NCI-H82 treated with DMSO at 0.1 percent for 48 hours (cell line): ENCODE results near the gene CDK4.

ENCODE experiments used
- DNase-seq: peaks from one replicate; lab custom pipeline; 2025; ENCODE audit not compliant: unreplicated experiment; lab: John Stamatoyannopoulos, UW

Gene CDK4

DNA sequence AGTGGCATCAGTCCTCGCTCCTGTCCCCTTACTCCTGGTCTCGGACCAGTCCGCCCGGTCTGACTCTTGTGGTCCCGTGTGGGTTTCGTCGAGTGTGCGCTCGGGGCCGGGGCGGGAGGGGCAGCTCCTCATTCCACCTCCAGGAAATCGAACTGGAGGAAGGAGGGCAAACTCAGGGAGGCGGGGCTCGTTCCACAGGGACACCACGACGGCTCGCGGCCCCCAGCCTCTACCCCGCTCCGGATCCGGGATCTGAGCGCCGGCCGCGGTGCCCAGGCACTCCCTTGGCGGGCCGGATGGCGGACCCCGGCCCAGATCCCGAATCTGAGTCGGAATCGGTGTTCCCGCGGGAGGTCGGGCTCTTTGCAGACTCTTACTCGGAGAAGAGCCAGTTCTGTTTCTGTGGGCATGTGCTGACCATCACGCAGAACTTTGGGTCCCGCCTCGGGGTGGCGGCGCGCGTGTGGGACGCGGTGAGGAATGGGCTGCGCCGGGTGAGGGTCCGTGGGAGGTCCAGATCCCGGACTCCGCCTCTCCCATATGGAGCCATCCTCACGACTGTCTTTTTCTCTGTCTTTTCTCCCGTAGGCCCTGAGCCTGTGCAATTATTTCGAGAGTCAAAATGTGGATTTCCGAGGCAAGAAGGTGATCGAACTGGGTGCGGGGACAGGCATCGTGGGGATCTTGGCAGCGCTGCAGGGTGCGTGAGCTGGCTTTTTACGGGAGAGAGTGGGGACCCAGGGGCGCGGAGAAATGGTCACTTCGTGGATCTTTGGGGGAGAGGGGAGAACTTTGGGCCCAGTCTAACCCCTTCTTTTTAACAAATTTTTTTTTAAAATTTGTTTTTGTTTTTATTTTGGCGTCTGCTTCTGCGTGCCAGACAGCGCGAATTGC lies 20.6 kb upstream of the CDK4 start, which contains the start of gene EEF1AKMT3:
TSS of gene EEF1AKMT3 (plus strand) at position 186 of the 894 bp plus-strand sequence. CDS start at position 297, 111 bp downstream.
- DNase-seq, result peak; percentile 53

DNA sequence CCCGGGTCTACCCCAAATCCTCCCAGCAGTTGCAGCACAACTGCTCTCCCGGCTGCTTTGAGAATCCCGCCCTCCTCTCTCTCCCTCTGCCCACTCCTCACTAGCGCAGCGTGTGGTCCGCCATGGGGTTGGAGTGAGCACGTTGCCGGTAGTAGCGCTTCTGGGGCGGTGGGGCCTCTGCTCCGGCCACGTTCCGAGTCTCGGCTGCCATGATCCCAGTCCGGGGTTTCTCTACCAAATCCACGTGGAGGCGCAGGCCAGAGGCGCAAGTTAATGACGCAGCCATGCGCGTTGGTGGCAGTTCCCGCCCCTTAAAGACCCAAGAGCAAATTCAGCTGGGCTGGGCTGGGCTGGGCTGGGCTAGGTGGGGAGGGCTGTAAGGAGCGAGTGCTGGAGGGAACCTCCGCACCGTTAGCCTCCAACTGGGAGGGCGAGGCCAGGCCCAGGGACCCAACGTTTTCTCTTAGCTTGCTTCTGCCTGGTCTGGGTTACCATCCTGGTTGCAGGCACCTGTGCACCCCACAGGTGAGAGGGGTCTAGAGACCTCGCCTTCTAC lies 19.8 kb upstream of the CDK4 start, which contains the start of gene METTL1:
TSS of gene METTL1 (minus strand) at position 233 of the 556 bp plus-strand sequence. CDS start at position 211, 22 bp downstream.
- peak; percentile 86 for DNase-seq

DNA sequence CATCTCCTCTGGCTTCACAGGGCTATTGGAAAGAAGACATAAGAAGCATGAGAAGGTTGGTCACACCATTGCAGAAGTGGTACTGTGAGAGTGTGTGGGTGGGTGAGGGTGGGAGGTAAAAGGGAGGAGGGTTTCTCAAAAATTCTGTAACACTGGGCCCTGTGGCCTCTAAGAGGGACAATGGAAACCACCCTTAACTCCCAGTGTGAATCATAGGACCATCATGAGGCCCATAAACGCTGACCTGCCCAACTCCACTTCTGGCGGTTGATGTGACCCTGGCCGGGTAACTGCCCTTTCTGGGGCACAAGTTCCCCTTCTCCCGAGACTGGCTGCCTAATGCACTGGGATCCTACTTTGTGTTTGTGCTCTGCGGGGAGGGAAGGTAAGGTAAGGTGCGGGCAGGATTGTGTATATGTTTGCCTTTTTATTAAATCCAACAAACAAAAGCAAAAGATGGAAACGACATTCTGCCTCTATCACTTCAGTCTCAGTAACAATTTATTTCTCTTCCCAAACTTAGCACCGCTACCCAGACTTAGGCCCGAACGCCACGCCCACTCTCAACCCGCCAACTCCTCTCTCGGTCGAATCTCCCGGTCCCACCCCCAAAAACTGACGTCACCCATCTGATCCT lies 19.2 kb upstream of the CDK4 start:
- DNase-seq, result peak; percentile 92

DNA sequence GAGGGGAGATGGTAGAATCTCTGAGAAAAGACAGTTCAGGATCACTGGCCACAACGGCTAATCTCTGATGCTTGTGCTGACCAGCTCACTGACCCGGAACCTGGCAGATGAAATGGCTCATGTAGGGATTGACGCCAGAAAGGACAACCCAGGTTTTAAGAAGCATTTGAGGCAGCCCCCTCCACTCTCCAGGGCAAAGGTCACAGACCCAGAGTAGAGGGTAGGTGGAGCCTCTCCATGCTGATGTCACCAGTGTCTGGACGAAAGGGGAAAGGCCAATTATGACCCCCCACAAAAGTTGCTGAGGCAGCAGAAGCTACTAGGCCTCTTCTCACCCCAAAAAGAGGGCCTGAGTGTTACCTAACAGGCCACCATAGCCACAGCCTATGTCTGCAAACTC lies 18.6 kb upstream of the CDK4 start:
- DNase-seq, result no peak

DNA sequence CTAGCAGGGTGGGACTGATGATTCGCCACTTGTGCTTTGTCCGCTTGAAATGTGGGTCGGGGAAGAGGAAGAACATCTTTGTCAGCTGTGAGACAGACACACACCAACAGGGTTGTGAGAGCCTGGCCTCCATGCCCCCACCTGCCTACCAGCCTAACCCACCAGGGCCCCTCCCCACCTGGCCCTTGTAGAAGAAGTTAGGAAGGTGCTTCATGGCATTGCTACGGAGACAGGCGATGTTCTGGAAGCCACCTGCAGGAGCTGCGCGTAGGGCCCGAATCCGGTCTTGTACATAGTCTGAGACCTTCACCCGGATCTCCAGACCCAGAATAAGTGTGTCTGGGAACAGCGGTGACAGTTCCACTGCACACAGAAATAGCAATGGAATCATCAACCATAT lies 17.5 kb upstream of the CDK4 start:
- DNase-seq, result no peak

DNA sequence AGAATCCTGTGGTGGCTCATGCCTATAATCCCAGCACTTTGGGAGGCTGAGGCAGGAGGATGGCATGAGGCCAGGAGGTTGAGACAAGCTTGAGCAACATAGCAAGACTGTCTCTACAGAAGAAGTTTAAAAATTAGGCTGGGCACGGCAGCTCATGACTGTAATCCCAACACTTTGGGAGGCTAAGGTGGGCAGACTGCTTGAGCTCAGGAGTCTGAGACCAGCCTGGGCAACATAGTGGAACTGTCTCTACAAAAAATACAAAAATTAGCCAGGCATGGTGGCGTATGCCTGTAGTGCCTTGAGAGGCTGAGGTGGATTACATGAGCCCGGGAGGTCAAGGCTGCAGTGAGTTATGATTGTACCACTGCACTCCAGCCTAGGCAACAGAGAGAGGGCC lies 15.8 kb upstream of the CDK4 start:
- no peak for DNase-seq

DNA sequence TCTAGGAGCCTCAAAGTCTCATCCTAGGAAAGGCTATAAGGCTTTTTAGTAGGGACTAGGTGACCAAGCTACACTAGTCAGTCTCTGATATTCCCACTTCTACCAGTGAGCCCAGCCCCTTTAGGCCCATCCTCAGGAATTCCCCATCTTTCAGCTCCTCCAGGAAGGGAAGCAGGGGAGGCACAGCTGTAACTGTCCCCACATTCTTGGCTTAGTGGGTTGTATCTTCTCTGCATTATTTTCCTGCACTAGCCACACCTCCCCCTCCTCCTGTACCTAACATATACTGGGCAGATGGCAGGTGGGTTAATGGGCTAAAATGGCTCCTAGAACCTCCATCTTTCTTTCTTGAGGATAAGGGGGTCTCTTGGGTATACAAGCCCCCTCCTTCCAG lies 15.2 kb upstream of the CDK4 start:
- DNase-seq, result peak; percentile 69

DNA sequence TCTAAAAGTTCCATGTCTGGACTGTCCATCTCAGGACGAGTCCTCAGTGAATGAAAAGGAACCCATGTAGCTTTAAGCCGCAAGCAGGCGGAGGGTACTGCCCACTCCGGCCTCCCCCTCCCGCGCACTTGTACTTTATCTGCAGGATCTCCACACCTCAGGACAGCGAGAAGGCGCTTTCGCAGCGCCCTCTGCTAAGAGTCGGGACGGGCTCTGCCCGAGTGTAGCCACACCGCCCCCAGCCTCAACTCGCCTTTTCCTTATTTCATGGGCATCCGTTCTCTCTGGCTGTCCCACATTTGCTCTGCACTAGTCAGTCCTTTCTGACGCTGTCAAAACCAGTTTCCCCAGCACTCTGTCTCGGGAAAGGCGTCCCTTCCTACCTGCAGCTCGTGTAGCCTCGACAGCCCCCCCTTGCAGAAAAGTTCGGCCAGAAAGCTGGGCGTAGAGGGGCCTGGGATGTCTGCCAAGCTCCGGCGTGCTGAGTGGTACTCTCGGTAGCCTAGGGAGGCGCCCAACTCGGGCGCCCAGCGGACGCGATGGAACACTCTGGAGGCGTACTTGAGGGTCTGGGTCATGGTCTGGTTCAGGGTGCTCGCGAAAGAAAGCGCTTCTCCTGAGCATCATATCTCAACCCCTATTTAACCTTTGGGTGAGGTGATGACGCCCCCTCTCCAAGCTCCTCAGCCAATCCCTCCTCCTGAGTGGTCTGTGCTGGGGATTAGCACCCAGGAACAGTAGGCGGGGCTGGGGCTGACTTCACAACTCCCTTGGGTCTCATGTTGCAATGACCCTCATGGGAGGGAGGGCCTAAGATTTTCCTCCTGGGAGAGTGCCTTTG lies 14.6 kb upstream of the CDK4 start, which contains the start of gene CYP27B1:
TSS of gene CYP27B1 (minus strand) at position 615 of the 841 bp plus-strand sequence. CDS start at position 578, 37 bp downstream.
- peak; percentile 94 for DNase-seq

DNA sequence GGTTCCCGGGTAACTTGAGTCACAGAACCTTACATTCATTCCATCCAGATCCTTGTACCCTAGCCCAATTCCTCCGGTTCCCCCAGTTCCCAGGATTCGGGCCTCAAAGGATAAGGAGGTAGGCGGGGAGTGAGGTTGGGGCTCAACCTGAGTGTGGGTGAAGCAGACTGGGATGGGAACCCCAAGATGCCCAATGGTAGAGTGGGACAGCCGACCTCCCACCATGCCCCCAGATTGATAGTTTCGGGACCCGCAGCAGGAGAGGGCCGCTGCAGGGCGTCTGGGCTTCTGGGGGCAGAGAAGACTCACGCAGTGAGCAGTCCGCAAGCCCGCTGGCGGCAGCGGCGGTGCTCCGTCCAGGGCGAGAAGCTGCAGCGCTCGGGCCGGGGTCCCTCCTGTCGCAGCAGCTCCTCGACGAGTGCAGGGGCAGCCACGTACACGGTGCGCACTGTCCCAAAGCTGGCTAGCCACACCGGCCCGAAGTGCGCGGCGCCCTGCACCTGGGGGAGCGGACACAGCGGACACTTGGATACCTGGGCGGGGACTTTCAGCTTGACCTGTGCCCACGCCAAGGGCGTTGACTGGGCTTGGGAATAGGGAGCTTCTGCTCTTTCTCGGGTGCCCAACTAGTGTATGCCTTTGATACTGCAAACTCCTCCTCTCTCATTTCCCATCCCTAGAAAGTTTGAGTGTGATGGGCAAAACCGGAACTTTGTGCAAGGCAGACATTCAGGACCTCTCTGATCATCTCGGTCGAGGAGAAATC lies 13.8 kb upstream of the CDK4 start:
- no peak for DNase-seq

DNA sequence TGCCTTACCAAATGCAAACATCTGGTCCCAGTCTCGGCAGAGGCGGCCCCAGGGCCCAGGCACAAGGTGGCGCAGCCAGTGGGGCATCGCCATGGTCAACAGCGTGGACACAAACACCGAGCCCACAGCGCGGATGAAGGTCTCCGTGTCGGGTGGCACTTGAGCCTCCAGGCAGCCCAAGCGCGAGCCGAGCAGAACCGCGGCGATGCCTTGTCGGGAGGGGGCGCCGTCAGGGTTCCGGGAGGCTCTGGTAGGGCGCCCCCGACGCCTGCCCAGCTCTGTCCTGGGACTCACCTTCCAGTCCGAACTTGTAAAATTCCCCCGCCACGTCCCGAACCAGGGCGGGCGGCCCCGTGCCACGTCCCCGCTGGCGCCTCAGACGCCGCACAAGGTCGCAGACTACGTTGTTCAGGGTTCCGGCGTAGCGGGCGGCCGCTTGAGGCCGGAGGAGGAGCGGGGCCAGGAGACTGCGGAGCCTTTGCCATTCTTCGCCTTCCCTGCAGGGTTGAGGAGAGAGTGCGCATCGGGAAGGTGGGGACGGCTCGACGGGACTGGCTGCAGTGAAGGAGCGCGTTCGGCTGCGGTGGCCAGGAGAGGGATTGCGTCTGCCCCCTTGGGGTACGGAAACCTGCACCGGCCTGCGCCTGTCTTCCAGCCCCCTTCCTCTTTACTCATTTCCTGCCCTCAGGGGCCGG lies 13.0 kb upstream of the CDK4 start:
- DNase-seq, result no peak

DNA sequence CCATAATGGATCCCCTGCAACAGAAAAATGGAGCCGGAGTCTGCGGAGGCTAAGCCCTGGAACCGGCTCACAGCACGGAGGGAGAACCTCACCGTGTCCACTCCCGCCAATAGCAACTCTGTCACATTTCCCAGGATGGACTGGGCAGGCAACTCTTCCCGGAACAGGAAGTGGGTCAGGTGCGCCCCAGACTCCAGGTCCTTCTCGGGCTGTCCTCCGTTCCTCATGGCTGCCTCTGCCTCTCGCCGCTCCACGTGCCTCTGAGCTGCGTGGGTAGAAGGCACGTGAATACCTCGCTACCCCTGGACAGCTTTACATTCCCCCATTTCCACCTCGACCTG lies 12.5 kb upstream of the CDK4 start:
- no peak for DNase-seq

DNA sequence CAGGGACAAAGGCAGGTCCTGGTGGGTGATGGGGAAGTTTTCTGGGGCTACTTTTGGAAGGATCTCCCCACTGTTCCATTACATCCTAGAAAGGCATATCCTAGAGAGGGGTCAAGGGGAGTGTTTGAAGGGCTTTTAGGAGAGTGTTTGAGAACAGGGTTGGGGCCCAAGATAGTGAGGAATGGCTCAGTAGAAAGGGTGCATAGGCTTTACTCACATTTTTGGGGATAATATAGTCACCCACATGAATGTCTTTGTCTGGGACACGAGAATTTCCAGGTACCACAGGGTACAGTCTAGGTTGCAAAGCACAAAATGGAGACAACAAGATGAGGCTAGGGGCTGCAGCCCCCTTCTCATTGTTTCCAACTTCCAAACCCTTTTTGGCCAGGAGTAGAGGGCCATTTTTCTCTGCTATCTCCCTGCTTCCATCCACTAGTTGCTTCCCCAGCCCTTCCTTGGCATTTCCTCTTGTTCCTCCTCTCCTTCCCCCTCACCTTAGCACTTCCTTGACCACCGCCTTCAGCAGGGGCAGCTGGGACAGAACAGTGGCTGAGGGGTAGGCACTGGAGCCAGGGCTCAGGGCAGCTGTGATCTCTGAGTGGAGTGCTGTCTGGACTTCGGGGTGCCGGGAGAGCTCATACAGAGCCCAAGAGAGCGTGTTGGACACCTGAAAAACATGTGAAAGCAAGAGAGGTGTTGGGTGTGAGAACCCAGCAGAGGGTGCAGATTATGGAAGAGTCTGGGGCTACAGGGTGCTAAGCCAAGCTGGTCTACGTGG lies 12.0 kb upstream of the CDK4 start:
- DNase-seq, result no peak

DNA sequence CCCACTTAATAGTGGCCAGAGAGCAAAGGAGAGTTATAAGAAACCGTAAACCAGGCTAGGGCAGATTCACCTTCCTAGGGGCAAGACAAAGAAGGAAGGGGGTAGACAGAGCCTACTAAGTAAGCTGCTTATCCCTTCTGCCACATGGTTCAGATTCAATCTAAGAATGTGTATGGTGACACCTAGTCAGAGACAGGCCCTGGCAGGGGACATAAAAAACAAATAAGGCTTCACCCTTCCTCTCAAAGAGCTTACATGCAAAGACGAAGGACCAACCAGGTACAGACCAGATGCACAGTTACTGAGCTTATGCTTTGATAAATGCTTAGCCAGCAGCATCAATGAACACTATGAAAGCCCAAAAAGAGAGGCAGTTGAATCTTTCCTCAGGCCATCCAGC lies 10.4 kb upstream of the CDK4 start:
- peak; percentile 88 for DNase-seq

DNA sequence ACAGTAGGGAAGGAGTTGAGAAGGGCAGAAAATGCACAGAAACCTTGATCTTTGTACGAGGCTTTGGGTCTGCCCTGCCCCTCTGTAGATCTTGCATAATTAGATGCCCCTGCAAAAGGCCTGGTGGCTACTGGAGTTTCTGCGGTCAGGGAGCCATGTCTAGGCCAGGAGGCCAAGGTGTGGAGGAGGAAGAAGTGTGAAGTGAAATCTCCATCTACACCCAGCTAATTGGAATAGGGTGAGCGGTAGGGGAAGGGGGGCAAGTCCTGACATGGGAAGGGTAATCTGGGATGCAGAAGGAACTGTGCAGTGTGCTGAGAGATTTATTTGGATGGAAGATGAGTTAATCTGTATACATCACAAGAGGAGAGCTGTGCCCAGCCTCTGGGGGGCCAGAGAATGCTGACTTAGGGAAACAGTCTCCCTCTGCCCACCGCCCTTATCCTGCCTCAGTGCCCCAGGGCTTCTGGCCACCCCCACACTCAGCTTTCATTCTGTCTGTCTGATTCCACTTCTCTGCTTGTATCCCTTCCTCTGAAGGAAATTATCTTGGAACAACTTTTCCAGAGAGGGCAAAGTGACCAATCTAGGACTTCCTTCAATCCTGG lies 9.4 kb upstream of the CDK4 start:
- DNase-seq, result peak; percentile 36

DNA sequence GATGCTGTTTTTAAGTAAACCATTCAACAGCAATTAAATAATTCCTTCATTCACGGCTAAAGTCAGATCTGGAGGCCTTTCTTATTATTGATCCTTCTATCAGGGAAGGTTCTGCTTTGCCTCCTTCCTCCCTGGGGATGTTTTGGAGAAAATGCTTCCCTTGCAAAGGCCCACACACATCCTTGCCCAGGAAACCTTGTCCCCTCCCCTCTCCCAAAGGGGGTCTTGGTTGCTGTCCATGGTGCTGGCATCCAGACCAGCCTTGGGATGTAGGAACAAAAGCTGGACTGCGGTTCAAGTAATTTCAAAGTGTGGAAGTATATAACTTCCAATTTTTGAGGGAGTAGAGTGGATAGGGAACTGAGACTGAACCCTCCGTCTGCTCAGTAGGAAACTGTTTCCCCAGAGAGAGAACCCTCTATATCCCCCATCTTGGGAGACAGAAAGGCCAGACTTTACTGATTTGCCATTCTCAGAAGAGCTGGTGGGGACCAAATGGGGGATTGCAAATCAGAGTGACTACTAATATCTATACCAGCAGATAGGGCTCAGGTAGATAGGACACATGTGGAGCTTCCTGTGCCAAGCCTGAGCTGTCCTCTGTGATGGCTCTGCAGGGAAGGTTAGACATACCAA lies 8.4 kb upstream of the CDK4 start:
- no peak for DNase-seq

DNA sequence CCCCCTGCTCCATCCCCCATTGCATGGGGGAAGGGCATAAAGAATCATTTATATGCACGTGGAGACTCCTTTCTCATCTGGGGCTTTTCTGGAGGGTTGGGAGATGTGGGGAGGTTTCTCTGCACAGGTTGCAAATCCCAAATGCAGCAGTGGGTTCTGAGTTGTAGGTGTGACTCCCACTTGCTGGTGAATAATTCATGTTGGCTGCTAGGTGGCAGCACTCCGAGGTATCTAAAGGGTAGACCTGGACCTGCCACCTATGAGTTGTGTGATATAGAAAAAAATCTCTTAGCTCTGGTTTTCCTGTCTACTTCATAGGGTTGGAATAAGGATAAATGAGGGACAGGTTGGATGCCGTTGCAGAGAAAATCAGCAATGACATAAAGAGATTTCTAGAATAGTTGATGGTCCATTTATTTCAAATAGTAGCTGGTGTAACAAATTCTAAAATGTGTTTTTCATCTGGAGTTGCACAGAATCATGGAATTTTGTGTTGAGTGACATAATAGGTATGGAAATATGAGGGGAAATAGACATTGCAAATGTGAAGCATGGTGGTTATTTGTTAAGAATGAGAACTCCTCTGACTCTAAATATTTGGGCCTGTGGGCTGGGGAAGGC lies 7.4 kb upstream of the CDK4 start:
- peak; percentile 18 for DNase-seq

DNA sequence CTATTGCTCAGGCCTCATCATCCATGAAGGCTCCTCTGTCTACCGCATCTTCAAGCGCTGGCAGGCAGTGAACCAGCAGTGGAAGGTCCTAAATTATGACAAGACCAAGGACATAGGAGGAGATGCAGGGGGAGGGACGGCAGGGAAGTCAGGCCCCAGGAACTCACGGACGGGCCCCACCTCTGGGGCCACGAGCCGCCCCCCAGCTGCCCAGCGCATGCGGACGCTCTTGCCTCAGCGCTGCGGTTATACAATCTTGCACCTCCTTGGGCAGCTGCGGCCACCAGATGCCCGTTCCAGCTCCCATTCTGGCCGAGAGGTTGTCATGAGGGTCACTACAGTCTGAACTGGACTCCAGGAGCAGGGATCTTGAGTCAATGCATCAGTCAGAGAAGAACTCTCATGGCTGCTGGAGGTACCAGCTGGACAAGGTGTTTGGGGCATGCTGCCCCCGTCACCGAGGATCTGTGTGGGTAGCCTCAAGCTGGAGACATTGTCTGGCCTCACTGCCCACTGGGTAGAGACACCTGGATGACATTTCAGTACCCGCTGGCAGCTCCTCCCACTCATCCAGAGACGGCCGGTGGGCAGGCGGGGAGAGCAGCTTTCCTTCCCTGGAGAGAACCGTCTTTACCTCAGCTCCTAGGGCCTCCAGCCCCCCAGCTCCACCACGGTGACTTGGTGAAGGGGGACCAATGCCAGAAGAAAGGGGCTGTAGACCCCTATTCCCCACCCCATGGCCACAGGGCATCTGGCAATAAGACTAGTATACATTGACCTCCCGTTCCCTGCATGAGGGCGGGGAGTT lies 6.6 kb upstream of the CDK4 start:
- DNase-seq, result no peak
